ENCODE data around the gene ERC1.

The ERC1 gene

DNA sequence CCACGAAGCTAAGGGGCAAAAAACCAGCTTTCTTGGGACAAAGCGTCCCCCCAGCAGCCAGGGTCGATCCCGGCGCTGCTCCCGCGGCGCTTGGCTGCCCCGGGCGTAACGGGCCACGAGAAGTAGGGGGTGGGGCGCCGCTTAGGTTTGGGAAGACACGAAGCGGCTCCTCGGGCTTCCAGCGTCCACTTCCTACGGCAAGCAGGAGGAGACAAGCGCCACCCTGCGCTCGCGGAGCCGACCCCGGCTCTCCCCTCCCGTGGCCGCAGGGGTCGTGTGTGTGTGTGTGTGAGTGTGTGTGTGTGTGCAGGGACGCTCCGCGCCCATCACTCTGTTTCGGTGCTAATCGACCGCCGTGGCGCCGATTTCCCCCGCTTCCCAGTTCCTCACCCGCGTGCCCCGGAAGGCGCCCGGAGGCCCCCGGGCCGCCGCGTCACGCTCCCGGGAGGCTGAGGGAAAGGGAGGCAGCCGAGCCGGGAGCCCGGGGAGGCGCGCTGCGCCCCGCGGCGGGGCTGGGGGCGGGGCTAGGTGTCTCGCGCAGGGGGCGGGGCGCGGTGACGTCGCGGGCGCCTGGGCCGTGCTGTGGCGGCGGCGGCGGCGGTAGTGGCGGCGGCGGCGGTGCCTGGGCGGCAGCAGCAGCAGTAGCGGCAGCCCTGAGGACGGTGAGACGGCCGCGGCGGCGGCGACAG, at the start of gene ERC1:
Gene ERC1 (plus strand): TSS at position 563 of the 689 bp plus-strand sequence. CDS start 36,681 bp downstream, outside the sequence.
- peak; percentile 98 for DNase-seq

DNA sequence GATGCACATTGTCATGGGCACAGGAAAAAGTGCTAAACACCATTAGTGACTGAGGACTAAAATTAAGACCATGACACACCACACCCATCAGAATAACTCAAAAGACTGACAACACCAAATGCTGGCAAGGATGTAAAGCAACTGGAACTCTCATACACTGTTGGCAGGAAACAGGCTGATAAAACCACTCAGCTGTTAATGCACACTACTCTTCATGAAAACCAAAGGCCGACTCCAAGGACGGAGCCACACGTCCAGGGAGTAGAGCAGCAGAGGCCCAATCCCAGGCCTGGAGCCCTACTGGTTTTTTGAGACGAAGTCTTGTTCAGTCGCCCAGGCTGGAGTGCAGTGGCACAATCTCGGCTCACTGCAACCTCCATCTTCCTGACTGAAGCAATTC, 48.0 kb upstream of the ERC1 start:
- DNase-seq = no peak

DNA sequence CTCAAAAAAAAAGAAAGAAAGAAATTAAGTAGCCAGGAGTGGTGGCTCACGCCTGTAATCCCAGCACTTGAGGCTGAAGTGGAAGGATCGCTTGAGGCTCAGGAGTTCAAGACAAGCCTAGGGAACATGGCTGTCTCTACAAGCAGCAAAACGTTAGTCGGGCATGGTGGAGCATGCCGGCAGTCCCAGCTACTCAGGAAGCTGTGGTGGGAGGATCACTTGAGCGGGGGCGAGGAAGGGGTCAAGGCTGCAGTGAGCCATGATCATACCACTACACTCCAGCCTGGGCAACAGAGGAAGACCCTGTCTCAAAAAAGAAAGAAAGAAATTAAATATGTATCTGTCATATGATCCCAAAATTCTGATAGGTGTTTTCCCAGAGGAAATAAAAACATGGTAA, 46.8 kb upstream of the ERC1 start:
- DNase-seq = no peak

DNA sequence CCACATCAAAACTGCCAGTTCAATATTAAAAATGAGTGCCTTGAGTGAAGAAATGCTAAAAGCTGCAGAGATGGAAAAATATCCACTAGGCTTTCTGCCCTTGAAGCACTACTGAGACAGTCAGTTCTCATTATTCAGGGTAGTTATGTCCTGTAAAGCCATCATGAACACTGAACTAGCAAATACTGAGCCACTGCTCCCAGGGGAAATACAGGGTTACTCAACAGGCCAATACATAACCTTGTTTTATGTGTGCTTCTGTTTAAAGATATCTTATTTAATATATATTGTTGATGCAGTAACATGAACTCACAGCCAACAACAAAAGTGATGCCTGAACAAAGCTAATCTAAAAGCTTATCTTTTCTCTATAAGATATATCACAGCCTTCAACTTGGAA, 44.8 kb upstream of the ERC1 start:
- no peak for DNase-seq

DNA sequence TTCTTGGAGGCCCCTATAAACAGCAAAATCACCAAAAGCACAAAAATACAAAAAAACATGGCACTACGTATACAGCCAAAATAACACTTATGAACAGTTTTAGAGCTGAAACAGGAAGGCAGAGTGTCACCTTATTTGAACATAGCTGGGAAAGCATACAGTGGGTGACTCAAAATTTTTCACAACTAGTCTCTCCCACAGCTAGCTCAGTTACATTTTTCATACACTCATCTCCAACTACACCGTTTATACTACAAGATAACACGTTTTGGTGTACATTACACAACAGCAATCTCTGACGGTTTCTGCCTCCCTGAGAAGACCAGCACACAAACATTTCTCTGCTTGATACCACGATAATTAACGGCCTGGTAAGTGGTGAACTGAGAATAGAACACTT, 44.4 kb upstream of the ERC1 start:
- DNase-seq = no peak

DNA sequence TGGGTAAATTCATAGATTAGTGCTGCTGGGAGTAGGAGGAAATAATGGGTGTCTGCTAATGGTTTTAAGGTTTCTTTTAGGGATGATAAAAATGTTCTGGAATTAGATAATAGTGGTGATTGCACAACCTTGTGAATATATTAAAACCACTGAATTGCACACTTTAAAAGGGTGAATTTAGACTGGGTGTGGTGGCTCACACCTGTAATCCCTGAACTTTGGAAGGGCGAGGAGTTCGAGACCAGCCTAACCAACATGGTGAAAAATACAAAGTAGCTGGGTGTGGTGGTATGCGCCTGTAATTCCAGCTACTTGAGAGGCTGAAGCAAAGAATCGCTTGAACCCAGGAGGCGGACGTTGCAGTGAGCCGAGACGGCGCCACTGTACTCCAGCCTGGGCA, 42.8 kb upstream of the ERC1 start:
- no peak for DNase-seq

DNA sequence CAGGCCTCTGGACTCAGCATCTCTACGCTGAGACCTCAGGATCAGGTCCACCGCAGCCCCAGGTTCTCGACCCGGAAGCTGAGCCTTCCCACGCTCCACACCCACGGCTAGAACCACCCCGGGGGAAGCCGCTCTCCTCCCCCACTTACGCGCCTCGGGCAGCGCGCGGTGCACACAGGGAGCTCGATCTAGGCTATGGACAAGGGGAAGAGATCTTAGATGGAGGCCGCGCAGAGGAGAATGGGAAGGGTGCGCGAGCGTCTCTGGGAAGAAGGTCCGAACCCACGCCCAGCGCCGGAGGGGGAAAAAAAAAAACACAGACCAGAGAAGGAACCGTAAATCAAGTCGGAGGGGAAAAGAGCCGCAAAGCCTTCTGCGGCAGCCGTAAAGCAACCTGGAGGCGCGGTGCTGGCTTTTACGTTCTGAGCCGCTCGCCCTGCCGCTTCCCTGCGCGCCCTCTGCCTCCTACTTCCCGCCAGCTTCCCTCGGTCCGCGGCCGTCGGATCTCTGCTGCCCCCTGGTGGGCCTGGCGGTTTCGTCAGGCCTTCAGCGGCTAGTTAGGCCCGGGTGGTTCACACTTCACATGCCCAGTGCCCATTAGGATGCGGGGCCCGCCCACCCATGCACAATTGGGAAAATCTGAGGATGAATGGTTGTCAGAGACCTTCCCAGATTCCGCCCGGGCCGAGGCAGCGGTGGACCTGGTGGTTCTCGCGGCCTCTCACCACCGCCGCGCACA, 41.4 kb upstream of the ERC1 start, which contains the start of gene RAD52:
Gene RAD52 (minus strand): TSS at position 242 of the 739 bp plus-strand sequence. CDS start 16,636 bp downstream, outside the sequence.
- DNase-seq = peak; percentile 100

DNA sequence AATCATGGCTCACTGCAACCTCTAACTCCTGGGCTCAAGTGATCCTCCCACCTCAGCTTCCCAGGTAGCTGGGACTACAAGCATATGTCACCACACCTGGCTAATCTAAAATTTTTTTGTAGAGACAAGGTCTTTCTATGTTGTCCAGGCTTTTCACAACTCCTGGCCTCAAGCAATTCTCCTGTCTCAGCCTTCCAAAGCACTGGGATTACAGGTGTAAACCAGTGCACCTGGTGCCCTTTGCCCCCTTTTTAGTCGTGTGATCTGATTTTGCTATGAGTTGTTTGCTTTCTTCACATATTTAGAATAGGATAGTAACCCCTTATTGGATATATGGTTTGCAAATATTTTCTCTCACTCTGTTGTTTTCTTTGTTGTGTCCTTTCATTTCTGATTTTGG, 39.8 kb upstream of the ERC1 start:
- DNase-seq = peak; percentile 65

DNA sequence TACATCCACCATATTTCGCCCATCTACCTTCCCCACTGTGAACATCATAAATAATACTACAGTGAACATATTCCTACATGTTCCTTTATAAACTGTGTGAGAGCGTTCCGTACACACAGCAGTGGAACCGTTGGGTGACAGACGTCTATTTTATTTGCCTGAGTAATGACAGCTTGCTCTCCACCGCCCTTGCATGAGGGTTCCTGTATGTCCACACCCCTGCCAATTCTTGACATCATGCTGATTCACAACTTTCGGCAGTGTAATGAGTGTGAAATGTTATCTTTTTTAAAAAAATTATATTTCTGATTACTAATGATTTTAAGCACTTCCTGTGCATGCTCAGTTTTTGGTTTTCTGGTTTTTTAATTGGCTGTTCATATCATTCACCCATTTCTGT, 37.2 kb upstream of the ERC1 start:
- DNase-seq = peak; percentile 87

DNA sequence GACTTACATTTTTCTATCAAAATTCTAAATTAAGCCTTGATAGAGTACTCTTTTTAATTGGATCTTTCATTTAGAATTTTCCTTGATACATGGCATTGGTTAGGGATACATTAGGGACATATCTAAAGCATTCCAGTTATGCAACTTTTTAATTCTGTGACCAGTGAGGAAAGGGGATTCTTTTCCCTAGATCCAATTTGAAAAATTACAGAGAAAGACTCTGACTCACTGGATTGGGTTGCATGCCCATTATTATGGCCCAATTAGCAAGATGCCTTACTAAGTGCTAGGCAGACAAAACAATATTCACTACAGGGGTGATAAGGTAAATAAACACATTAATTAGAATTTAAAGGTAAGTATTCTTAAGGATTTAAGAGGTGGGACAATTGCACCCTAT, 36.3 kb upstream of the ERC1 start:
- DNase-seq = no peak

DNA sequence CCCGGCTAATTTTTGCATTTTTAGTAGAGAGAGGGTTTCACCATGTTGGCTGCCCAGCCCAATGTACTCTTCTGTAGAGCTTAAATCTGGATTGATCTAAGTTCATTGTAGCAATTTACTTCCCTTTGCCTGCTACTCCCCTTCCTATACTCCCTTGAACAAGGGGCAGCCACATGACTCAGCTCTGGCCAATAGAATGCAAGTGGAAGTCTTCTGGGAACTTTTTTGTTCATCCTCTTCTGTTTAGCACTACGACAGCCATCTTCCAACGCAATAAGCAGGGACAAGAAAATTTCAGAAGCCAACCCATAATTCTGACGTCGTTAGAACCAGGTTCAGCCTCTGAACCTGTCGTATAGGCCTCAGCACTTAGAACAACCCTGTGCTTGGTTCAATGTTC, 35.1 kb upstream of the ERC1 start:
- no peak for DNase-seq

DNA sequence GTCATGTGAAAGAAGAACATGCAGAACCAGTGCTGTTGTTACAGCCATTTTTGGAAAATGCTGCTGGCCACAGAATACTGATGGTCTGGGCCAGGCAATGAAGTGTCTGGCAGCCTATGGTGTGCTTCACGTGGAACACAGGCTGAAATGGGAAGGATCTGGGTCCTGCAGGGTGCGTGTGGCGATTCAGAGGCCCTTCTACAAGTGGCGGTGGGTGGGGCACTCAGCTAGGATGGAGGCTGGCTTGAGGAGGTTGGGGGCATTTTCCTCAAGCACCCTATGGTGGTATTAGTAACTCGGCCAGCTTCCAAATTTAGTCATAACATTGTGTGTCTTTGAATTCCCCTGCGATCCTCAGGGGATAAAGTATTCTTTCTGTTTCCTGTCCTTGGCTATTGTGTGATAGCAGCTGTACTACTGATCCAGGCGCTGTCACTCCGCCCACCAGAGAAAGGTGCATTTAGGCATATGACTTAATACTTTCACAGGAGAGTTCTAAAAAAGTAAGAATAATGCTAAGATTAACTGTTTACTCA, 32.4 kb upstream of the ERC1 start:
- no peak for DNase-seq

DNA sequence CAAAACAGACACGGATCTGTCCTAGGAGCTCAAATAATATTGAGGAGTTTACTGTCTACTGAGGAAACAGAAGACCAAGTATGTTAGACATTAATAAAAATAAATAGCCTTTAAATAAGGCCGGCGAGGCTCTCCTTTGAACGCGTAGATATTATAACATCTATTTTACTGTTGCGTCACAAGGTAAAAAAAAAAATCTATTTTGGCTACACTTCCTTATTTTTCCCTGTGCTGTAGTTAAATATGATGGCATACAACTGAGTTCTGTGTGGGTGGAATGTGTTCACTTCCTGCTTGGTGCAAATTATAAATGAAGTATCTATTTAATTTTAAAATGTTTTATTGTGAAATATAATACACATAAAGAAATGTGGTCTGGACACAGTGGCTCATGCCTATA, 24.3 kb upstream of the ERC1 start:
- no peak for DNase-seq

DNA sequence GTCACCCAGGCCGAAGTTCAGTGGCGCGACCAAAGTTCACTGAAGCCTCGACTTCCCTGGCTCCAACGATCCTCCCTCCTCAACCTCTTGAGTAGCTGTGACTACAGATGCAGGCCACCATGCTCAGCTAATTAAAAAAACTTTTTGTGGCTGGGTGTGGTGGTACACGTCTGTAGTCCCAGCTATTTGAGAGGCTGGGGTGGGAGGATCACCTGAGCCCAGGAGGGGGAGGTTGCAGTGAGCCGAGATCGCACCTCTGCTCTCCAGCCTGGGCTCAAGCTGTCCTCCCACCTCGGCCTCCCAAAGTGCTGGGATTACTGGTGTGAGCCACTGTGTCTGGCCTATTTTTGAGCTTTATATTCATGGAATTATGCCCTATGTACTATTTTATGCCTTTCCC, 23.4 kb upstream of the ERC1 start:
- no peak for DNase-seq

DNA sequence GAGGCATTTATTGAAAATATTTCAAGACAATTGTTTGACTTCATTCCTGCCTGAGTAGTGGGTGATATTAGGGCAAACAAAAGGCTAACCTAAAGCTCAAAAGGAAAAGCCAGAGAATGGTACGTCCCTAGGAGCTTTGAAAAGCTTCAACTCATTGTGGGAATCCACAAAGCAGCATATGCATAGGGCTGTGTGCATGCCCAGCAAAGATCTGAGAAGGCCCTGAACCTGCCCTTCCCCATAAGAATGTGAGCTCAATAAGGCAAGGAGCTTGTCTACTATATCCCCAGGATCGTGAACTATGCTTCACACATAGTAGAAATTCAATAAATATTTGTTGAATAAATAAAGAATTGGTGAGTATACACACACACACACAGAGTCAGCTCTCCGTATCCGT, 22.5 kb upstream of the ERC1 start:
- no peak for DNase-seq

DNA sequence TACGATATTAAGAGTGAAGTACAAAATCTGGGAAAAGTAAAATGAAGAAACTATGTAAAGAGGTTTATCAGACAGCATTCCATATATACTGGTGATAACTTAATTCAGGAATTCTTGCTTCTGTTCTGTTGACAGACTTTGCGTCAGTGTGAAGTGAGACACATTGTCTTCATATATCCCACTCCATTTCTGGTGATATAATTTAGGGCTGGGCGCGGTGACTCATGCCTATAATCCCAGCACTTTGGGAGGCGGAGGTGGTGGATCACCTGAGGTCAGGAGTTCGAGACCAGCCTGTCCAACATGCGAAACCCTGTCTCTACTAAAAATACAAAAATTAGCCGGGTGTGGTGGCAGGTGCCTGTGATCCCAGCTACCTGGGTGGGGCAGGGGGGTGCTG, 21.2 kb upstream of the ERC1 start:
- DNase-seq = no peak

DNA sequence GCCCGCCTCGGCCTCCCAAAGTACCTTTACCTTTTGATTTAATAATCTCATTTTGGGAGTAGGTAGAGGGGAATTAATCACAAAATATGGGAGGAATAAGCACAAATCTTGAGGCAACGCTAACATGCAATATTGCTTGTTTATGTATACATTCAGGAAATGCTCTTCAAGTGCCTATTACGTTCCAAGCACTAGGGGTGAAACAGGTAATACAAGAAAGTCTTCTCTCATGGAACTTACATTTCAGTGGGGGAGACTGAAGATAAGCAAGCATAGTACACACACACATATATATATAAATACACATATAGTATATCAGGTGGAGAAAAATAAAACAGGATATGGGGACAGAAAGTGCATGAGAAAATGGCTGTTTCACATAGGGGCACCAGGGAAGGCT, 19.0 kb upstream of the ERC1 start:
- no peak for DNase-seq

DNA sequence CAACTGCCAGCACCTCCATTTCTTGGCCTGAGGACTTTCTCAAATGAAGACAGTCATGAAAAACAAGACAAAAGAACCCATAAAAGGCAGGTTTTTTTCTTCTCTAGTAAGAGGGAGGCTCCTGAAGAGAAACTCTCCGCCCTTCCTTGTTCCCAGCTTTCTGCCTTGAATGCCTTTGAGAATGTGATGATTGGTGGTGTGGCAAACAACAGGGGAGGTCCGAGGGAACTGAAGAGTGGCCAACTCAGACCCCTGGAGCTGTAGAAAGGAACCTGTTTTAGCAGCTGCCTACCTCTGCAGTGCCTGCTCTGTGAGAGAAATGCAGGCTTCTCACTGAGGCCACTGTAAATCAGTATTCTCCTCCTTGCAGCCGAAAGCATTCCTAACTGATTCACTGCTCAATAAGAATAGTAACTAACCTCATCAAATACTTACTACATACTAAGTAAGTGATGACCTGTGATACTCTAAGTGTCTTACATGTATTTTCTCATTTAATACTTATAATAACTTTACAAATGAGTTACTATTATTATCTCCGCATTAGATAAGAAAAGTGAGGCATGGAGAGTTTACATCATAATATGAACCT, 16.7 kb upstream of the ERC1 start:
- DNase-seq = no peak

DNA sequence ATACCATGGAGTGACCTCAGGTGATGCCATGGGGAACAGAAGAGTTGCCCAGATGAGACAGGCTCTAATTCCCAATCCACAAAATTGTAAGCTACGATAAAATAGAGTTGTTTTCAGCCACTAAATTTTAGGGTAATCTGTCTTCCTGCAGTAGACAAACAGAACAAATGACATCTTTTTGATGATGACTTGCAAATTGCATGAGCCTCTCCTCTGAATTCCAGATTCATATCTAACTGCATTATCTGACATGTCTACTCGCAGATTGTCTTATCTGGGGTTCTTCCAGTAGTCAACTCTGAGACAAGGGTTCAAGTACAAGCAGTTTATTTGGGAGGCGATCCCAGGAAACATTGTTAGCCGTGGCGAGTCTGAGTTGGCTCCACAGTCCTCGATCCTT, 14.4 kb upstream of the ERC1 start:
- no peak for DNase-seq

DNA sequence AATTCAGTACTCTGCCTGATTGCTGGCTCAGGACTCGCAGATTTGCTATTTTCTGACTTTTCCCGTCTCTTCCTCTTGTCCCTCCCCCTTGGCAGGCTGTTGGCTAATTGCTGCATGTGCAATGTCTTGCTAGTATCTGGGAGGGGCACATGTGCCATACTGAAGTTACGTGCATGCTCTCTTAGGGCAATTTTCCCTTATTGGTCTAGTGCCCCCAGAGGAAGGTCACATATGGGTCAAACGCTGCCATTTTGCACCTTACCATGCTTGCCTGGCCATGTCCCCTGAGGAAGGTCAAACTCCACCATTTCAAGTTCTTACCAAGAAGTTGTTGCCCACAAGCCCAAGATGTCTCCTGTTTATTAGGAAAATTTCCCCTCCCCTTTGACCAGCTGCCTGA, 13.9 kb upstream of the ERC1 start:
- DNase-seq = no peak

DNA sequence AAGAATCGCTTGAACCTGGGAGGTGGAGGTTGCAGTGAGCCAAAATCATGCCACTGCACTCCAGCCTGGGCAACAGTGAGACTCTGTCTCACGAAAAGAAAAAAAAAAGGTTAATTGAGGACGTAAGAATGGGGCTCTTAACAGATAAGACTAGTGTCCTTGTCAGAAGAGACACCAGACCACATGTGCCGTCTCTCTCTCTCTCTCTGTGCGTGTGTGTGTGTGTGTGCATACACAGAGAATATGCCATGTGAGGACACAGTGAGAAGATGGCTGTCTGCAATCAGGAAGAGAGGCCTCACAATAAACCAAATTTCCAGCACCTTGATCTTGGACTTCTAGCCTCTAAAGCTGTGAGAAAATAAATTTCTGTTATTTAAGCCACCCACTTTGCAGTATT, 11.7 kb upstream of the ERC1 start:
- DNase-seq = no peak

DNA sequence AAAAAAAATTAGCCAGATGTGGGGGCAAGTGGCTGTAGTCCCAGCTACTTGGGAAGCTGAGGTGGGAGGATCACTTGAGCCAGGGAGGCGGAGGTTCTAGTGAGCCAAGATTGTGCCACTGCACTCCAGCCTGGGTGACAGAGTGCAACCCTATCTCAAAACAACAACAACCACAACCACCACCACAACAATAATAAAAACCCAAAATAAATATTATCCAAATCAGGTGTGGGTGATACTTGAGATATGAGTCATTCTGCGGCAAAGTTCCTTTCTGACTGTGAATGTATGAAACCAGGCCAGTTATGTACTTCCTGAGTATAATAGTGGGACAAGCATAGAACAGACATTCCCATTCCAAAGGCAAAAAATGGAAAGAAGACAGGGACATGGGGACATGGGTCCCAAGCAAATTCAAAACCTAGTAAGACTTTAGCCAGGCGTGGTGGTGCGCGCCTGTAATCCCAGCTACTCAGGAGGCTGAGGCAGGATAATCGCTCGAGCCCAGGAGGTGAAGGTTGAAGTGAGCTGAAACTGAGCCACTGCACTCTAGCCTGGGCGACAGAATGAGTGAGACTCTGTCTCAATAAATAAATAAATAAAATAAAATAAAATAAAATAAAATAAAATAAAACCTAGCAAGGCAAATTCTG, 9.7 kb upstream of the ERC1 start:
- no peak for DNase-seq

DNA sequence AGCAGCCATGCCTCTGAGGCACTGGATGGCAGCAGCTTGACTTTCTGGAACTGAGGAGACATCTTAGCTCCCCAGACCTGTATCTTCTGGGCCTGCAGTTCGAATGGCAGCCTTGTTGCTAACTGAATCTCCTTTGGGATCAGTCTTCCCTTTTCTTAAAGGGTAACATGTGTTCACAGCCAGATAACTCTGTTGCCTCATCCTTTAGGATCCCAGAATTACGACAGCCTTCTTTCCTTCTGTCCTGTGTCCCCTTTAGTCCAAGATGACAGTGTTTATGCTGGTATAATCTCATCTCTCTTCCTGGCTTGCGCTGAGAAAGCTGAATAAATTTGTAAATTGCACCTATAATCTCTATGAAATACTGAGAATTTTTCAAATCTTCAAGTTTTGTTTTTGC, 9.1 kb upstream of the ERC1 start:
- DNase-seq = no peak

DNA sequence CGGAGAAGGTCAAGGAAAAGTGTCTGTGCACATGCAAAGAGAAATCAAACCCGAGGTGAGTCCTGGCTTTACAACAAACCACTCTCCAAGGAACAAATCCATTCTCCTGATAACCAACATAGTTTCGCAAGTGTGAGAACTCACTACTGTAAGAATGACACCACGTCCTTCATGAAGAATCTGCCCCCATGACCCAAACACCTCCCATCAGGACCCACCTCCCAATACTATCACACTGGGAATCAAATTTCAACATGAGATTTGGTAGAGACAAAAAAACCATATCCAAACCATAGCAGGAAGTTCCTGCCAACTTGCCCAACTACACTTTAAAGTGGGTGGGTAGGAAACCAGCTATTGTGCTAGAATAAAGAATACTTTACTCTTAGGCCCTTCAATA, 2.4 kb upstream of the ERC1 start:
- no peak for DNase-seq
